HuH-7 (cell line): ENCODE data around the gene AGAP1.

Experiments
- DNase-seq: peaks from one replicate; pipeline ENCODE4 v3.0.0; 2011; ENCODE audit warnings: low spot score

Gene AGAP1

DNA sequence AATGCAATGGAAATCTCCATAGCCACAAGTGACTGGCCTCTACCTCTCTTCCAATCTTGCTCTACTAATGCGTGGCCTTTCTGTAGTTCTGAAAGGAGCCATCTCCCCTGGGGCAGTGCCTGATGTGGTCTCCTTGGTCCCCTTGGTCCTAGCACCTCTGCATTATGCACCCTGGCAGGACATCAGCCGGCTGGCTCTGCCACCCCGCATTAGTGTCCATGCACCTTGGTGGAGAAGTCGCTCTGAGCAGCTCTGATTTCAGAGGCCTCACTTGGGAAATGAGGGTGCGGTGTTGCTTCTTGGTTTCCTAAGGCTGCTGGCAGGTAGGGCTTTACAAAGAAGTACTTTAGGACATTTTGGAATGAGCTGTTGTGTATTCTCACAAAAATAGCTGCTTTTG lies 356.4 kb downstream of the AGAP1 start:
- DNase-seq = no peak

DNA sequence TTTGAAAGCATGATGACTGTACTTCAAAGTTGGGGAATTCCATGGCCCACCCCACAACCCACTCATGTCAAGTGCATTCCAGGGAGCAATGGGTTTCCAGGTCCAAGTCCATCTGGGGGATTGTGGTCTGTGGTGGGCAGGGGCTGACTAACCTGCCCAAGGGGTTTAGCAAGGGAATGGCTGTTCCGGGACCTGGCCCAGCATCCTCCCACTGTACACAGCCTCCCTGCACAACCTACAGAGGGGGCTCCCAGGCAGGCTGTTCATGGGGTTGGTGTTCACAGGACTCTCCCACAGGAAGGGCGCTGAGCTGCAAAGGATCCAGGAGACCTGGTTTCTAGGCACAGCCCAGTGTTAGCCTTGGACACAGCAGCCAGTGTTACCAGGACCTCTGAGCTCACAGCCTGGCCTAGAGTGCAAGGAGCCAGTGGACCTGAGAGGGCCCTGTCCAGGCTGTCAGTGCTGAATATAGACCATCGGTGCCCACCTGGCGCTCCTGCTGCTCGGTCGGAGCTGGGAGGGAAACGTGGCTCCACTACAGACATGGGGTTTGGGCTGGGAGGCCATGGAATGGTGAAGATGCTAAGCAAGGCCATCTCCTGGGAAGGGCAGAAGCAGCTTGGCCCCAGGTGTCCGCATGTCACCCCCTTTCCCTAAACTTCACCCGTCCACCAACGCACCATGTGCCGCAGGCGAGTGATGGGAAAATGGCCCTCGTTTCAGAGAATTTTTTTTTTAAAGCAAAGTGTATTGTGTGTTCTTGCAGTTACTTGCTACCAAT lies 357.1 kb downstream of the AGAP1 start:
- no peak for DNase-seq

DNA sequence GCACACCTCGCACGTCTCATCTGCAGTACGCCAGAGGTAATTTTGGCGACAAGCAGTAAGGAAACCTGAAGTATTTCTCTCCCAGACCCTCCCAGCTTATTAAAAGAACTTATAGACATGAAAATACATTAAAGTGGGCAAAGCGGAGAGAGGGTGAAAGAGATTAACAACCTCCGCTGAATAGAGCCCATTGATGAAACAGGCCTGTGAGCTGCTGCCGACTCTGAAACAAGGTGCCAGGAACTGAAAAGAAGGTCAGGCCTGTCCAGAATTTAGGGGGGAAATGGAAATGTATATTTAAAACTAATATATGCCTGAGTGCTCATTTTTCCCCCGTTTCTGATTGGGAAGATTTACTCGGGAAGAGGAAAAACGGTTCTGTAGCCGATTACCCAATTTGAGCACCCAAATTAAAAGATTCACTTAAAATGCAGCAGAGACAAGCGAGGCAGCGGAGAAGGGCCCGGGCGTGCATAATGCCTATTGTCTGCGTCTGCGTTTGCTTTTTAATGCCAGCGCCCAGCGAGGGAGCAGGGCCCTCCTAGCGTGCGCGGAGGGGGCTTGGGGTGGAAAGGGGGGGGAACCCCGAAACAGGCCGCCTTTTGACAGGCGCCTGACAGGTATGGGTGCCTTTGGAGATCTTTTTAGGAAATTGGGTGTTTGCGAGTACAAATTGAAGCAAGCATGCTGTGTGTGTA lies 358.1 kb downstream of the AGAP1 start:
- DNase-seq = no peak

GRCh38 chr2:235852526-235852920 lies 358.7 kb downstream of the AGAP1 start:
- DNase-seq = no peak

DNA sequence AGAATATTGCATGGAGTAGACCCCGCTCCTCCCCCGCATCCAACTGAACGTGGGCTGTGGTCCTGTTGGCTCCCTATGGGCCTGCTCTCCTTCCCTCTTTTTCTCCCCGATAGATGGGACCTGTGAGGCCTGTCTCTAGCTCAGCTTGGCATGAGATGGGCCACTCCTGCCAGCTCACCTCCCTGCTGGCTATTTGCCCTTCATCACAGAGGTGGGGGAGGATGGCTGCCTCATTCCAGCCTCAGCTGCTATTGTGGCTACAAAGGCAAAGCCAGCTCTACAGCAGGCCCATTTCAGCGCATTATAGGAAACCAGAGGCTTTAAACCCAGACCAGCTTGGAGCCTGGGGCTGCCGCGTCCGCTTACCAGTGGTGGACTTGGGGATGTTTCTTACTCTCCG lies 360.4 kb downstream of the AGAP1 start:
- DNase-seq = no peak

DNA sequence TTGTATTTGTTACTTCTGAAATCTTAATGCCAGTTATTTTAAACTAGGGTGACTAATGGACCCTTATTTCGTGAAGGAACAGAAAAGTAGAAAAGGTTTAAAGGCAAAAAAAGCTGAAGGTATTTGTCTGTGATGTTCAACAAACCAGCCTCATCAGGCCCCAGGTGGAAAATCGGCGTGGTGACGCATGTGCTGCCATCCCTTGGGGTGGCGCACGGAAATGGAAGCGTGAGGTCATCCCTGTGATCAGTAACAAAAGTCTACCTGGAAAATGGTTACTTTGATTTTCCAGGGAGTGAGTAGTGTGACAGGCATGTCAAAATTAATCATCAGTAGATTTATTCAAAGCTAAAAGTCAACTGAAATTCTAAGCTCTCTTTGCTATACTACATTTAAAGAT lies 361.2 kb downstream of the AGAP1 start:
- no peak for DNase-seq

DNA sequence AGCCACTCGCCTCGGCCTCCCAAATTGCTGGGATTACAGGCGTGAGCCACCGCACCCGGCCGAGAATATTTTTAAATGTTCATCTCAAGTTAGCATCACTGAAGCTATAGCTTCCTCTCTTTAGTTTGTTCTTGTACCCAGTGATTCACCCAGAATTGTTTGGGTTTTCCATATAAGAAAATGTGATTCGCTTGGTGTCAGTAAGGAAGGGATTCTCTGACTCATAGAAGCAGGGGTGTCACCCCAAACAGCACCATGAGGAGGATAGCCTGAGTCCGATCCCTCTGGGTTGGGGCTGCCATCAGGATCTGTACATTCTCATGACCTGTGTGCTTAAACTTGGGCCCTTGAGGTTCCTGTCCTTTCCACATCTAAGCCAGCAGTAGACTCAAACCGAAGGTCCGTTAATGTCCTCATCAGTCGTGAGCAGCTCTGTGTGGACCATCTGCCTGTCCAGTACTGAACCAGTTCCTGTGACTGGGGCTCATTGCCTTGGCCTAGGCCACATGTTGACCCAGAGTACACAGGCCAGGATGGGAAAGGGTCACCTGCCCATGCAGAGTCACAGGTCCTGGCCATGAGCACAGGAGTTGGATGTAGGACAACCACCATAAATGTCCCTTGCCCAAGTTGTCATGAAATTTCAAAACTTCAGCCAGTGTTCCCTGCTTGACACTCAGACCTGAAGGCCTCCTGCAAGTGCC lies 362.5 kb downstream of the AGAP1 start:
- no peak for DNase-seq

DNA sequence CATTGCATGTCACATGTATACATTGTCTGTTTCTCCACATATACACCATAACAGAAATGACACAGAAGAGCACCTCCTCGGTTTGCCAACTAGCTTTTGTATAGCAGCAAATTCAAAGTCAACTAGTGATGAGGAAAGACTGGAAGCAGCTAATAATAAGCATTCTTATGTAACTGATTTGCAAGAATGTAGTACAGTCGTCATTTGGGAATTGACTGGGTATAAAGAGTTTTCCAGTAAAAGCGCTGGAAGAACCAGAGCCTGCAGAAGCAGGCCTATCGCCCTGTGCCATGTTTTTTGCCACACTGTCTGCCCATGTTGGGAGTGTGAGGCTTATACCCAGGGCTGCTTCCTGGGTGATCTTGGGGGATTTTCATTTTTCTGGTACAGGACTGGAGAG lies 363.8 kb downstream of the AGAP1 start:
- DNase-seq = no peak

DNA sequence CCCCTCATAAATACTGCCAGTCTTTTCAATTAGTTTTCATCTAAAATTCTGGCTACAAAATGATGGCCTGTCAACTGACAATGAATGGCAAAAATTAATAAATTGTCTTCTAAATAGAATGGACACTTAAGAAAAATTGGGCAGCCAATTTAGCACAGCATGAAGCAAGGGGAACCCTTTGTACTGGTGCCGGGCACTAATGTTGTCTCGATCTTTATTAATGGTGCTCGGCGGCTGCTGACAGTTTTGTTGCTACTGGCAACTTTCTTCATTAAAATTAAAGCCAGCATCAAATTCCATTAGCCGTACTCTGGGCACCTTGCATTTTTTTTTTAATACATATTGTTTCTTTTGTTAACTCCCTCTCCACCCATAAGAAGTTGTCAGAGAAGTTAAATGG lies 365.0 kb downstream of the AGAP1 start:
- no peak for DNase-seq

DNA sequence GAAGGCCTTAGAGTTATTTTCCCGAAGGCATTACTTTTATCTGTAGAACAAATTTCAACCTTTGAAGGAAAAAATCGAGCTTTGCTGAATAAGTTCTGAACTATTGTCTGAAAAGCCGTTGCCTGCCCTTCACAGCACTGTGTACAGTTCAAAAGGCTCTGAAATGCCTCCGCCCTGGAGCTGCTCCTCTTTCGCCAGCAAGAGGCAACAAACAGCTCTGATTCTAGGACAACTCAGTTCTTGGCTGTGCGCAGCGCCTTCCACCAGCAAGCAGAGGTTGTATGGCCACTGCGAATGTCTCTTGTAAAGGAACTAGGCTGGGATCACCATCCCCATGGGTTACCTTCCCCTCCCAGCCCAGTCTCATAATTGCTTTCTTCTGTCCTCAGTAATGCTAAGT lies 365.8 kb downstream of the AGAP1 start:
- DNase-seq = no peak

GRCh38 chr2:235860111-235860510 lies 366.3 kb downstream of the AGAP1 start:
- no peak for DNase-seq

GRCh38 chr2:235860871-235861270 lies 367.0 kb downstream of the AGAP1 start:
- DNase-seq = no peak

GRCh38 chr2:235861383-235861782 lies 367.5 kb downstream of the AGAP1 start:
- DNase-seq = no peak

GRCh38 chr2:235863414-235863813 lies 369.6 kb downstream of the AGAP1 start:
- no peak for DNase-seq

DNA sequence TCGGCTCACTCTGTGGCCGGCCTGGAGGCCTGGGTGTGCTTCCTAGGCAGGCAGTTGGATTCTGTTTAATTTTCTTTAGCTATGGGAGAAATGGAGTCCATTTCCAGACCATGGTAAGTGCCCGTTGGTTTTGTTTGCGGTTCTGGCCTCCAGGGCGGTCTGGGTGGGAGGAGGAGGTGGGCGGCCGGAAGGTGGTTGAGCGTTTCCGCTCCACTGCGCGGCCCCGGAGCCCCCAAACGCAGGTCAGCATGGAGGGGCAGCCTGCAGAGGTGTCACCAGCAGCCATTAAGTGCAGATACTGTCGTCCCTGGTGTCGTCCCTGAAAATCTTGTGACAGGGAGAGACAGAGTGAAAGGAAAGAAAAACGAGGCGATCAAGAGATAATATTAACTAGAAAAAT lies 370.5 kb downstream of the AGAP1 start:
- no peak for DNase-seq

GRCh38 chr2:235864733-235865515 lies 371.1 kb downstream of the AGAP1 start:
- no peak for DNase-seq

GRCh38 chr2:235866373-235866772 lies 372.5 kb downstream of the AGAP1 start:
- DNase-seq = no peak

- DNase-seq = no peak
These were observed 374.4 kb downstream of the AGAP1 start for GRCh38 chr2:235868224-235868623.

- no peak for DNase-seq
These were observed 374.8 kb downstream of the AGAP1 start for GRCh38 chr2:235868645-235869044.

GRCh38 chr2:235870515-235870914 lies 376.7 kb downstream of the AGAP1 start:
- DNase-seq = no peak

GRCh38 chr2:235876099-235876679 lies 382.3 kb downstream of the AGAP1 start:
- DNase-seq = no peak

- DNase-seq = no peak
These were observed 383.5 kb downstream of the AGAP1 start for GRCh38 chr2:235877275-235877802.
